Measurements from ENCODE around the gene TLCD3A.

GRCh38 chr17:704111-704864 is 28.1 kb upstream of the TLCD3A start:
- no peak for TF ChIP-seq EGR1 (IDR thresholded peaks at IDR 0.05; ENCODE audit: borderline replicate concordance in 1 of 2, low read depth in 2 of 2, low read length in 2 of 2)
- TF ChIP-seq SMC3 (IDR thresholded peaks at IDR 0.05; ENCODE audit: borderline replicate concordance, low read length), result no peak
- TF ChIP-seq, protein P1, sequence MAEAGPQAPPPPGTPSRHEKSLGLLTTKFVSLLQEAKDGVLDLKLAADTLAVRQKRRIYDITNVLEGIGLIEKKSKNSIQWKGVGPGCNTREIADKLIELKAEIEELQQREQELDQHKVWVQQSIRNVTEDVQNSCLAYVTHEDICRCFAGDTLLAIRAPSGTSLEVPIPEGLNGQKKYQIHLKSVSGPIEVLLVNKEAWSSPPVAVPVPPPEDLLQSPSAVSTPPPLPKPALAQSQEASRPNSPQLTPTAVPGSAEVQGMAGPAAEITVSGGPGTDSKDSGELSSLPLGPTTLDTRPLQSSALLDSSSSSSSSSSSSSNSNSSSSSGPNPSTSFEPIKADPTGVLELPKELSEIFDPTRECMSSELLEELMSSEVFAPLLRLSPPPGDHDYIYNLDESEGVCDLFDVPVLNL (IDR thresholded peaks at IDR 0.05; ENCODE audit: low read depth, low read length), result no peak
- TF ChIP-seq RB1 (IDR thresholded peaks at IDR 0.05; ENCODE audit: borderline replicate concordance), result no peak
- TF ChIP-seq, protein P2, sequence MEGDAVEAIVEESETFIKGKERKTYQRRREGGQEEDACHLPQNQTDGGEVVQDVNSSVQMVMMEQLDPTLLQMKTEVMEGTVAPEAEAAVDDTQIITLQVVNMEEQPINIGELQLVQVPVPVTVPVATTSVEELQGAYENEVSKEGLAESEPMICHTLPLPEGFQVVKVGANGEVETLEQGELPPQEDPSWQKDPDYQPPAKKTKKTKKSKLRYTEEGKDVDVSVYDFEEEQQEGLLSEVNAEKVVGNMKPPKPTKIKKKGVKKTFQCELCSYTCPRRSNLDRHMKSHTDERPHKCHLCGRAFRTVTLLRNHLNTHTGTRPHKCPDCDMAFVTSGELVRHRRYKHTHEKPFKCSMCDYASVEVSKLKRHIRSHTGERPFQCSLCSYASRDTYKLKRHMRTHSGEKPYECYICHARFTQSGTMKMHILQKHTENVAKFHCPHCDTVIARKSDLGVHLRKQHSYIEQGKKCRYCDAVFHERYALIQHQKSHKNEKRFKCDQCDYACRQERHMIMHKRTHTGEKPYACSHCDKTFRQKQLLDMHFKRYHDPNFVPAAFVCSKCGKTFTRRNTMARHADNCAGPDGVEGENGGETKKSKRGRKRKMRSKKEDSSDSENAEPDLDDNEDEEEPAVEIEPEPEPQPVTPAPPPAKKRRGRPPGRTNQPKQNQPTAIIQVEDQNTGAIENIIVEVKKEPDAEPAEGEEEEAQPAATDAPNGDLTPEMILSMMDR (IDR thresholded peaks at IDR 0.05 in 2 of 3, conservative IDR thresholded peaks at IDR 0.05 in 1 of 3; ENCODE audit: control insufficient read depth in 2 of 3, extremely low read depth in 1 of 3, insufficient read depth in 1 of 3, low read depth in 3 of 3, low read length in 3 of 3), result no peak
